Measurements from ENCODE around the gene SSBP1. TPM values are rescaled to one million over a fixed set of nuclear protein-coding genes. Genes with fewer than 3 reads are reported as not detected.

SSBP1 gene
- total RNA-seq, 2 experiments from 2014 or later, result 108 to 116 TPM

DNA sequence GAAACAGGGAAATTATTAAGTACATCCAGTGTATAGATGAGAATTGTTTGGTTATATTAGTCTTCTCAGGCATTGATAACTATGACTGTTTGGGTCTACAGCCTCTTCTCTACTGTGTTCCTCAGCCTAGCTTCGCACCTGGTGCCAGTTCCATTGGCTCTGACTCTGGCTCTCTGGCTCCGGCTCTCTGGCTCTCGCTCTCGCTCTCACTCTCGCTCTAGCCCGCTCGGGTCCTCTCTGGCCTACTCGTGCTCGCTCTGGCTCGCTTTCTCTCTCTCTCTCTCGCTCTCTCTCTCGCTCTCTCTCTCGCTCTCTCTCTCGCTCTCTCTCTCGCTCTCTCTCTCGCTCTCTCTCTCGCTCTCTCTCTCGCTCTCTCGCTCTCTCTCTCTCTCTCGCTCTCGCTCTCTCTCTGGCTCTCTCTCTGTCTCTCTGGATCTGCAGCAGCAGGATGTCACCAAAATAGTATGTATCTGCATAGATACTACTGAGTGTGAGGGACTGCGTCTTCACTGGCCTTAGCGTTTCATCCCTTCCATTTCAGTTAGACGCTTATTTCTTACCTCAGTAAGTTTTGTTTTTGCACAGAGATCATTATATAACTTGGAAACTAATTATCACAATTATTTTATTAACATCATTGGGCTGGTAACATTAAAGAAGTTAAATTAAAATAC lies 6.5 kb upstream of the SSBP1 start:
- intact Hi-C loops (cut with DNase I, micrococcal nuclease), result loop anchor here in 1 of 2 experiments (10.0 kb wide), 1 partner anchor 1037 kb away; the partner anchor contains the start of gene NDUFB2
- ChIA-PET POLR2A (no interaction called here), CTCF (no interaction called here)
- no peaks in the 10 kb centered on the region for H3K36me3 Mint-ChIP-seq (ENCODE audit: low read depth)
- Histone ChIP-seq H3K27me3 (ENCODE audit: control insufficient read depth in 1 of 2, insufficient read depth in 2 of 2, low read length in 2 of 2) (no peaks in the 10 kb centered on the region), H3K9me3 (ENCODE audit: control insufficient read depth in 1 of 2, insufficient read depth in 1 of 2, low read length in 2 of 2) (no peaks in the 10 kb centered on the region), H3K4me3 (ENCODE audit: low read length) (no peak overlapping the region), H3K27ac (ENCODE audit: low read depth in 1 of 2, low read length in 2 of 2) (no peak overlapping the region), H3K36me3 (ENCODE audit: insufficient read depth, low read length) (no peaks in the 10 kb centered on the region), H3K4me1 (ENCODE audit: insufficient read depth, low read length) (no peaks in the 10 kb centered on the region)
- ATAC-seq (ENCODE audit: poor library complexity) (no peak), DNase-seq (no peak)
- no peaks in the 10 kb centered on the region for H3K9me3 Mint-ChIP-seq
- H3K27ac Mint-ChIP-seq, result no peak overlapping the region
- no peaks in the 10 kb centered on the region for H3K27me3 Mint-ChIP-seq
- TF ChIP-seq, protein P1, sequence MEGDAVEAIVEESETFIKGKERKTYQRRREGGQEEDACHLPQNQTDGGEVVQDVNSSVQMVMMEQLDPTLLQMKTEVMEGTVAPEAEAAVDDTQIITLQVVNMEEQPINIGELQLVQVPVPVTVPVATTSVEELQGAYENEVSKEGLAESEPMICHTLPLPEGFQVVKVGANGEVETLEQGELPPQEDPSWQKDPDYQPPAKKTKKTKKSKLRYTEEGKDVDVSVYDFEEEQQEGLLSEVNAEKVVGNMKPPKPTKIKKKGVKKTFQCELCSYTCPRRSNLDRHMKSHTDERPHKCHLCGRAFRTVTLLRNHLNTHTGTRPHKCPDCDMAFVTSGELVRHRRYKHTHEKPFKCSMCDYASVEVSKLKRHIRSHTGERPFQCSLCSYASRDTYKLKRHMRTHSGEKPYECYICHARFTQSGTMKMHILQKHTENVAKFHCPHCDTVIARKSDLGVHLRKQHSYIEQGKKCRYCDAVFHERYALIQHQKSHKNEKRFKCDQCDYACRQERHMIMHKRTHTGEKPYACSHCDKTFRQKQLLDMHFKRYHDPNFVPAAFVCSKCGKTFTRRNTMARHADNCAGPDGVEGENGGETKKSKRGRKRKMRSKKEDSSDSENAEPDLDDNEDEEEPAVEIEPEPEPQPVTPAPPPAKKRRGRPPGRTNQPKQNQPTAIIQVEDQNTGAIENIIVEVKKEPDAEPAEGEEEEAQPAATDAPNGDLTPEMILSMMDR (IDR thresholded peaks at IDR 0.05), result no peak
- no peak overlapping the region for H3K4me3 Mint-ChIP-seq
- no peaks in the 10 kb centered on the region for H3K4me1 Mint-ChIP-seq (ENCODE audit: low read depth)

DNA sequence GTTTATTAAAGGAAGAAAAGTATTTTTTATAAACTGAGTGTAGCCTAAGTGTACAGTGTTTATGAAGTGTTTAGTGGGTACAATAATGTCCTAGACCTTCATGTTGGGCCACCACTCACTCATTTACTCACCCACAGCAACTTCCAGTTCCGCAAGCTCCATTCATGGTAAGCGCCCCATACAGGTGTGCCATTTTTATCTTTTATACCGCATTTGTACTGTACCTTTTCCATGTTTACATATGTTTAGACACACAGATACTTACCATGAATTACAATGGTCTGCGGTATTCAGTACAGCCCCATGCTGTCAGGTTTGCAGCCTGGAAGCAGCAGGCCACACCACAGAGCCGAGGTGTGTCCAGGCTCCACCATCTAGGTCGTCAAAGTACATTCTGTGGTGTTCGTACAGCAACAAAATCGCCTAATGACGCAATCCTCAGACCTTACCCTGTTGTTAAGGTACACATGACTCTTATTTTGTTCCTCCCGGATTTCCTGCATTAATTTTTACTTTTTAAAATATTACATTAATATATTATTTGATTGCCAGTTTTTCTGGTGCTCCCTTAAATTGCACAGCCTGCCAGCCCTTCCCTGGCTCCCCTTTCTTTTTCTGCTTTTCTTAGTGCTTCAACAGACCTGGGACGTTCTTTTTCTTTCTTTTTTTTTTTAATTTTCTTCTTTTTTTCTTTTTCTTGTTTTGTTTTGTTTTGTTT lies 881 bp upstream of the SSBP1 start:
- H3K4me3 ChIP-seq (ENCODE audit: low read length), result peak overlapping the region; percentile 76
- ChIA-PET POLR2A (interaction anchor here (0.6 to 3.2 kb wide), 21 partner anchors 8 to 1674 kb away, joined by 3 to 103 read pairs (median 5); partner anchors contain the start of genes AGK, DENND11, MRPS33 and PARP12), CTCF (interaction anchor here (0.7 to 2.3 kb wide), 17 partner anchors 9 to 722 kb away, joined by 3 to 38 read pairs (median 5); partner anchors contain the start of genes DENND11, MRPS33 and WEE2)
- H3K9me3 ChIP-seq (ENCODE audit: control insufficient read depth in 1 of 2, insufficient read depth in 1 of 2, low read length in 2 of 2), result no peaks in the 10 kb centered on the region
- ATAC-seq (ENCODE audit: poor library complexity), result no peak
- Mint-ChIP-seq H3K36me3 (ENCODE audit: low read depth) (peaks cover 42% of the 10 kb centered on the region), H3K4me3 (peak overlapping the region; percentile 97), H3K27me3 (no peaks in the 10 kb centered on the region), H3K27ac (peak overlapping the region; percentile 93), H3K9me3 (no peaks in the 10 kb centered on the region), H3K4me1 (ENCODE audit: low read depth) (peaks cover 43% of the 10 kb centered on the region)
- DNase-seq, result peak in 8 of 14 experiments; percentile 3 to 61 (median 24)
- H3K27ac ChIP-seq (ENCODE audit: low read depth in 1 of 2, low read length in 2 of 2), result peak overlapping the region; percentile 86 to 89
- H3K27me3 ChIP-seq (ENCODE audit: control insufficient read depth in 1 of 2, insufficient read depth in 2 of 2, low read length in 2 of 2), result no peaks in the 10 kb centered on the region
- peaks cover 25% of the 10 kb centered on the region for H3K4me1 ChIP-seq (ENCODE audit: insufficient read depth, low read length)
- intact Hi-C loops (cut with DNase I, micrococcal nuclease), result loop anchor here in 1 of 2 experiments (1.0 to 10.0 kb wide), 2 partner anchors 83 to 1042 kb away; partner anchors contain the start of gene NDUFB2
- peaks cover 29% of the 10 kb centered on the region for H3K36me3 ChIP-seq (ENCODE audit: insufficient read depth, low read length)
- TF ChIP-seq, protein P1 (IDR thresholded peaks at IDR 0.05), result no peak

DNA sequence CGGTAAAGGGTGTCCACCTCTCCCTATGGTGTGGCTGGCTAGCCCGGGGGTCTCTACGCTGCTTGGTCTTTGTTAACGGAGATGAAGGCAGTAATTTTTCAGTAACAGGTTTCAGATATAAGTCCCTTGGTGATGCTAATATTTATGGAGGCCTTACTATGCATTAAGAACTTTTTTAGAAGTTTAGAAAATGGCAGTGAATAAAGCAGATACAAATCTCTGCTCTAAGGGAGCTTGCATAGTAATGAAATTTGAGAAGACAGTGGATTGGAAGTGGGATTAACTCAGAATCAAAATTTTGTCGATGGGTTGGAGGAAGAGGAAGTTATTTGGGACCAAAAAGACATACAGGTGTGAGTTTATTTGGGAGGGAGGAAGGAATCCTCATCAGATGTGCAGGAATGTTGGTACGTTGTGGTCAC lies 445 bp downstream of the SSBP1 start:
- Mint-ChIP-seq H3K9me3 (no peaks in the 10 kb centered on the region), H3K36me3 (ENCODE audit: low read depth) (peaks cover 54% of the 10 kb centered on the region), H3K27me3 (no peaks in the 10 kb centered on the region), H3K27ac (peak overlapping the region; percentile 93), H3K4me1 (ENCODE audit: low read depth) (peaks cover 52% of the 10 kb centered on the region), H3K4me3 (peak overlapping the region; percentile 97)
- ATAC-seq (ENCODE audit: poor library complexity) (no peak), DNase-seq (no peak)
- peak overlapping the region; percentile 86 to 89 for H3K27ac ChIP-seq (ENCODE audit: low read depth in 1 of 2, low read length in 2 of 2)
- peaks cover 25% of the 10 kb centered on the region for H3K4me1 ChIP-seq (ENCODE audit: insufficient read depth, low read length)
- peaks cover 41% of the 10 kb centered on the region for H3K36me3 ChIP-seq (ENCODE audit: insufficient read depth, low read length)
- H3K27me3 ChIP-seq (ENCODE audit: control insufficient read depth in 1 of 2, insufficient read depth in 2 of 2, low read length in 2 of 2), result no peaks in the 10 kb centered on the region
- ChIA-PET CTCF (interaction anchor here (1.2 to 2.3 kb wide), 10 partner anchors 10 to 724 kb away, joined by 4 to 38 read pairs (median 8); partner anchors contain the start of genes DENND11, MRPS33 and WEE2), POLR2A (interaction anchor here (0.6 to 3.2 kb wide), 16 partner anchors 10 to 1675 kb away, joined by 3 to 103 read pairs (median 7); partner anchors contain the start of genes AGK, DENND11, MRPS33 and PARP12)
- intact Hi-C loops (cut with DNase I, micrococcal nuclease), result loop anchor here (1.0 to 10.0 kb wide), 7 partner anchors 37 to 1044 kb away; partner anchors contain the start of genes AGK (in 2 of the 2), MRPS33 (in 2 of the 2) and NDUFB2 (in 1 of the 2)
- TF ChIP-seq, protein P1 (IDR thresholded peaks at IDR 0.05), result no peak
- H3K4me3 ChIP-seq (ENCODE audit: low read length), result peak overlapping the region; percentile 76
- no peaks in the 10 kb centered on the region for H3K9me3 ChIP-seq (ENCODE audit: control insufficient read depth in 1 of 2, insufficient read depth in 1 of 2, low read length in 2 of 2)
